Sigmoid colon (tissue), 4 donors: ENCODE data around the gene PSMG3.

Experiments
- CTCF ChIP-seq, 4 experiments: fragments of 450-650 bp in 3 of 4; fragments of 200-600 bp in 1 of 4; IDR thresholded peaks; one replicate each; pipeline ENCODE4 v1.5.1; 2016 to 2019; ENCODE audit warnings: antibody characterized with exemption in 4 of 4, mild to moderate bottlenecking in 3 of 4, moderate library complexity in 2 of 4
- EP300 ChIP-seq, 4 donors: sonication (generic); formaldehyde crosslinking; IDR thresholded peaks; one replicate each; pipeline ENCODE4 v1.6.1; 2017; ENCODE audit warnings: antibody characterized with exemption in 4 of 4
- POLR2A ChIP-seq, 2 donors: fragments of 450-650 bp; IDR thresholded peaks; one replicate each; pipeline ENCODE4 v1.6.1; 2016; ENCODE audit warnings: antibody characterized with exemption in 2 of 2, mild to moderate bottlenecking in 2 of 2, moderate library complexity in 2 of 2
- POLR2AphosphoS5 ChIP-seq, 4 donors: sonication (generic); formaldehyde crosslinking; IDR thresholded peaks; one replicate each; pipeline ENCODE4 v1.6.1; 2017; ENCODE audit warnings: antibody characterized with exemption in 4 of 4

DNA sequence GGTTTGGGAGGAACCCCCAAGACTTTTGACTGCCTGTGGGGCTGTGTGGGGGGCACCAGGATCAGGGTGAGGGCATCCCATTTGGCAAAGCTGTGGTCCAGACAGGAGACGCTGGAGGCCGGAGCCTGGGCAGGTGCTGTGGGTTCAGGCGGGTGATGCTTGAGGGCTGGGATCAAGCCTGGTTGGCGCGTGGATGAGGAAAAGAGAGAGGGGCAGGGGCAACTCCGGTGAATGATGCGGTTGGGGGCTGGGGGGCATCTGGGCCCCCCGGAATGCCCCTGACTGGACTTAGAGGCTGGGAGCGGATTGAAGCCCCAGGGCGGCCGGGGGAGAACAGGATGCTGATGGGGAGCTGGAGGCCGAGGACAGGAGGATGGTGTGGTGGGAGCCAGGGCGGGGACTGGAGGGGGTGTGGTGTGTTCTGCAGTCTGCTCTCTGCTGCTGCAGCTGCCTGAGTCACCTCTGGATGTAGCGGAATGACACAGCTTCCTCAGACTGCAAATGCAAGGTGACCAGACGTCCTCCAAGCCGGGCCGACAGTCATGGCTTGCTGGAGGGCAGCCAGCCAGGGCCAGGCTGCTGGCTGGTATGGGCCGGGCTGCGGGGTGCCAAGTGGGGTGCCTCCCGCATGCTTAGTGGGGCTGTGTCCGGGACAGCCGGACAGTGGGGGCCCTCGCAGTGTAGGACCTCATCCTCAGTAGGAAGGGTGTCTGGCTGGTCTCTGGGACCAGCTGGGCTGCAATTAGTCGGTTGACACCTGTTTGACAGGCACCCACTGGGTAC, 36.1 kb downstream of the PSMG3 start:
- TF ChIP-seq POLR2A (IDR thresholded peaks at IDR 0.05) (no peak), CTCF (IDR thresholded peaks at IDR 0.05) (no peak), EP300 (IDR thresholded peaks at IDR 0.05) (no peak), POLR2AphosphoS5 (IDR thresholded peaks at IDR 0.05) (peak in 1 of 4 donors; percentile 21)
